Posterior cingulate gyrus (tissue), 11 donors: ENCODE results near the gene HEBP2.

Experiments
- DNase-seq, 10 donors: peaks; one replicate each; pipeline versions ENCODE4 v3.0.0 to v3.0.0-alpha.2; 2020 to 2021; ENCODE audit warnings: mixed read lengths in 3 of 10
- intact Hi-C: fragments of 100-400 bp; cut with DNase I; formaldehyde crosslinking; loops from one replicate; pipeline ENCODE4 v1.15.1; 2023

The HEBP2 gene

DNA sequence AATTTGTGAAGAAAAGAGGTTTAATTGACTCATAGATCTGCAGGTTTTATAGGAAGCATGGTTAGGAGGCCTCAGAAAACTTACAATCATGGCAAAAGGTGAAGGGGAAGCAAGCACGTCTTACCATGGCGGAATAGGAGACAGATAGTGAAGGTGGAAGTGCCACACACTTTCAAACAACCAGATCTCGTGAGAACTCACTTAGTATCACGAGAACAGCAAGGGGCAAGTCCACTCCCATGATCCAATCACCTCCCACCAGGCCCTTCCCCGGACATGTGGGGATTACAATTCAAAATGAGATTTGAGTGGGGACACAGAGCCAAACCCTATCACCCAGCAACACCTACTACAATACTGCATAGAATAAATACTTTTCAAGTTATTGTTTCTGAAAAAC is 7.3 kb upstream of the HEBP2 start:
- intact Hi-C loops, result no loop called here

GRCh38 chr6:138397128-138398122 is 6.6 kb upstream of the HEBP2 start:
- no peak for DNase-seq
- intact Hi-C loops, result no loop called here

More for the DNA sequence above, 7.3 kb upstream of the HEBP2 start:
- no peak for DNase-seq

DNA sequence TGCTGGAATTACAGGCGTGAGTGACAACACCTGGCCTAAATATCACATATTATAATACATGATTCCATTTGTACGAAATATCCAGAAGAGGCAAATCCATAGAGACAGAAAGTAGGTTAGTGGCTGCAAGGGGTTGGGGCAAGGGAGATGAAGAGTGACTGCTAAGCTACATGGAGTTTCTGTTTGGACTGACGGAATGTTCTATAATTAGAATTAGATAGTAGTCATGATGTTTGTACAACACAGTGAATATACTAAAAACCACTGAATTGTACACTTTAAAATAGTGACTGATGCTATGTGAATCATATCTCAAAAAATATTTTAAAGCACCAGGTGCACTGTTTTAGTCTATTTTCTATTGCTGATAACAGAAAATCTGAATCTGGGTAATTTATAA is 3.7 kb upstream of the HEBP2 start:
- intact Hi-C loops, result no loop called here
- DNase-seq, result no peak

GRCh38 chr6:138401960-138402837 is 1.8 kb upstream of the HEBP2 start:
- intact Hi-C loops, result no loop called here
- no peak for DNase-seq

DNA sequence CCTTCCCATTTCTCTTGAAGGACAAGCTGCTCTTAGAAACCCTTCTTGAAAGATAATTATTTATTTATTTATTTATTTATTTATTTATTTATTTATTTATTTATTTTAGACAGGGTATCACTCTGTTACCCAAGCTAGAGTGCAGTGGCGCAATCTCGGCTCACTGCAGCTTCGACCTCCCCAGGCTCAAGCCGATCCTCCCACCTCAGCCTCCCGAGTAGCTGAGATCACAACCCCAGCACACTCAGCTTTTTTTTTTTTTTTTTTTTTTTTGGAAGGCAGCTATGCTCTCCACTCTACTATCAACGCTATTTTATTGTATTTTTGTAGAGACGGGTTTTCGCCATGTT is 1.2 kb upstream of the HEBP2 start:
- DNase-seq, result no peak
- intact Hi-C loops, result no loop called here

DNA sequence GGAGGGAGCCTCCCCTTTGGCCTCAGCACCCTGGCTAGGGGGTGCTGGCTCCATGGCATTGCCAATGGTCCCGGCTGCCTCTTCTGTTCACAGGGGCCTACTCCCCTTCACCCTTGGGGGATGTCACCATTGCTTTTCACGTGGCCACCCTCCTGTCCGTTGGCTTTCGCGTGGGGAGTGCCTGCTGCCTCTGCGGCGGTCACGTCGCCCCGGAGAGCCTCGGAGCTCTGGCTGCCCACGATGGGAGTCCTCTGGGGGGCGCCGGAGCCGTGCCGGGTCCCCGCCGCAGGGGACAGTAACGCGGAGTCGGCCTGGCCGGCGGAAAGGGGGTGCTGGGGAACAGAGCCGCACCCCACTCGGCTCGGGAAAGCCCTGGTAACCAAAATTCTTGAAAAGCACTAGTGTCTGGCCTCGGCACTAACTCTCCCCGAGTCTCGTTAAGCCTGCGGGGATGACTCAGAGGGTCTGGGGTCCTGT is 661 bp upstream of the HEBP2 start:
- DNase-seq, result peak in 8 of 10 donors; percentile 10 to 86 (median 34)
- intact Hi-C loops, result no loop called here

DNA sequence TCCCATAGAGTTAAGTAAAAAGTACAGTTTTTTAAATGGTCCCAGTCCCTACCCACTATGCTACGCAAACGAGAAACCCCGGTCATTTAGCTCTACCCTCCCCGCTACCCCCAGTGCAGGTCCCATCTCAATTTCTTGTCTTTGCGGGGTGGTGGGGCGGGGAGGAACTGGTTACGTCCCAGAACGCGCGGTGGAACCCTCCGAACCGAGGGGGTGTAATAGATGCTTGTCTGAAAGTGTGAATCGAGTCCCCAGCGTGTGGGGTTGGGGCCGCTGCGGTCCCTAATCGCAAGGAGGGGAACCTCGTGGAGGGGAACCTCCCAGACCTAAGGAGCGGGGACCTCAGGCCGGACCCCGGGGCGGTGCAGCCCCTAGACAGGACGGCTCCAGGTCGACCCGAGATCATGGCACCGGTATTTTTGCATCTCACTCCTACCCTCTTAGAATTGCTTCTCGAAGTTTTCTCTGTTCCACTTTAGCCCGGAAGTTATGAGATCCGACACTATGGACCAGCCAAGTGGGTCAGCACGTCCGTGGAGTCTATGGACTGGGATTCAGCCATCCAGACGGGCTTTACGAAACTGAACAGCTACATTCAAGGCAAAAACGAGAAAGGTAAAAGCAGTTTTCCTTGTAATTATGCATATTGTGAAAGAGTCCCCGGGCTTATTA is 779 bp downstream of the HEBP2 start:
- intact Hi-C loops, result loop anchor here (5.0 kb wide), 1 partner anchor 283 kb away; no protein-coding TSS in a partner anchor
- peak in 3 of 10 donors; percentile 16 to 86 (median 64) for DNase-seq

DNA sequence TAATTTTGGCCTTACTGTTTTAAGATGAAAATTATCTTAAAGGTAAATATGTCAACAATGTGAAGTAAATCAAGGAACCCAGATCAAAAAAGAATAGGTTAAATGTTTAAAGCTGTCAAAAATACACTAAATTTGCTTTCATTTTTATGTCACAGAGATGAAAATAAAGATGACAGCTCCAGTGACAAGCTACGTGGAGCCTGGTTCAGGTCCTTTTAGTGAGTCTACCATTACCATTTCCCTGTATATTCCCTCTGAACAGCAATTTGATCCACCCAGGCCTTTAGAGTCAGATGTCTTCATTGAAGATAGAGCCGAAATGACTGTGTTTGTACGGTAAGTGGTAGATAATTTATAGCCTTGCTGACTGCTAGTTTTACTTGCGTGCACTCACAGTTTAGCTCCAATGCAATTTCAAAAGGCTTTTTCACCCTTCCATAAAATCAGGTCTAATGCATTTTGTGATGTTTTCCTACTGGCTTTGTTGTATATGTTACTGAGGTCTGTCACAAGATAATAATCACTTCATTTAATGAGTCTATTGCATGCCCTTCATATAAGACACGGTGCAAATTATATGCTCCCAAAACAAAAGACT is 1.9 kb downstream of the HEBP2 start:
- no peak for DNase-seq
- intact Hi-C loops, result loop anchor here (5.0 kb wide), 1 partner anchor 284 kb away; no protein-coding TSS in a partner anchor

- DNase-seq, result no peak
- intact Hi-C loops, result loop anchor here (5.0 kb wide), 1 partner anchor 284 kb away; no protein-coding TSS in a partner anchor
Observed at GRCh38 chr6:138406443-138406842, 2.4 kb downstream of the HEBP2 start.

- DNase-seq, result no peak
- intact Hi-C loops, result no loop called here
Observed at GRCh38 chr6:138410048-138410735, 6.2 kb downstream of the HEBP2 start.

GRCh38 chr6:138410972-138411880 is 7.2 kb downstream of the HEBP2 start:
- DNase-seq, result no peak
- intact Hi-C loops, result no loop called here

GRCh38 chr6:138415125-138415524 is 11.1 kb downstream of the HEBP2 start:
- peak in 7 of 10 donors; percentile 48 to 93 (median 76) for DNase-seq
- intact Hi-C loops, result no loop called here

DNA sequence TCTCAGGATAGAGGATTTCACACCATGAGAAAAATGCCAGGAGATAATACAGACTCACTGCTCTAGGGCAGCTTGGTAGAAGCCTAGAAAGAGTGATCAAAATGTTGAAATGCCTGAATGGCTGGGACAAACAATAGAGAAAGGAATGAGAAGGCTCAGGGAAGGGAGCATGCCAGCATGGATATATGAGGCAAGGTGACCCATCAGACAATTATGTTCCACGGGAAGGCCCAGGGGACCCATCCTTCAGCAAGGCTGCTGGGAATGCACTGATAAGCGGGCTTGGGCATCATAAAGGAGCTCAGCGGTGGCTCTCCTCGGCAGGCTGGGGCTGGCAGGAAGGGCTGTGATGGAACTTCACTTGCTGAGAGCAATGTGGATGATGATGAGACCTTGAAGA is 12.2 kb downstream of the HEBP2 start:
- intact Hi-C loops, result no loop called here
- no peak for DNase-seq

- intact Hi-C loops, result no loop called here
- no peak for DNase-seq
Observed at GRCh38 chr6:138417493-138418117, 13.6 kb downstream of the HEBP2 start.

GRCh38 chr6:138418118-138418742 is 14.2 kb downstream of the HEBP2 start:
- intact Hi-C loops, result no loop called here
- no peak for DNase-seq

GRCh38 chr6:138419766-138420165 is 15.7 kb downstream of the HEBP2 start:
- intact Hi-C loops, result no loop called here
- no peak for DNase-seq

DNA sequence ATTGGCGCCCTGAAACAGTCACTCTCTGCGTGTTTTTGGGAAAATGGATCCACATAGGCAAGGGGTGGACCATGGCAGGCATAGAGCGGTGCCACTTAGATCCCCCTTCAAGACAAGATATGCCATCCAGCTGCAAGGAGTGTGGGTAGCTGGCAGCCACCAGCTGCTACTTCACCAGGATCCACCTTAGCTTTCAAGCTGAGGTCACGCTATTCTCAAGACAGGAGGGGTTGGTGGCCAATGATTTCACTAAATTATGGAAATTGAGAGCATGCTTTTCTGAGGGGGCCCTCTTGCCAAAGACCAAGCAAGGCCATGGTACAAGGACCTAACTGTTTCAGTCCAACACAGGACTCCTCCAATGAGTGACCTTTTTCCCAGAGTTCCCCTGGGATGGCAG is 16.3 kb downstream of the HEBP2 start:
- intact Hi-C loops, result no loop called here

More for the DNA sequence above, 16.3 kb downstream of the HEBP2 start:
- DNase-seq, result no peak
